PC-9 (cell line): ENCODE data around the gene TDO2. TPM values are rescaled to one million over a fixed set of nuclear protein-coding genes. Genes with fewer than 3 reads are reported as not detected.

Experiments used
- BruUV-seq: library from RNA; stranded (reverse); fragments of 400-500 nt; replicated peaks from 2 replicates; lab custom pipeline; 2021; lab: Mats Ljungman, UMichigan
- CTCF ChIA-PET: fragments of 300-600 bp; sonication (Branson Sonifier 250); formaldehyde crosslinking; loops from one replicate; lab custom pipeline; 2022; ENCODE audit warnings: antibody characterized with exemption; lab: Charles Lee
- POLR2A ChIA-PET: fragments of 300-600 bp; sonication (Branson Sonifier 250); formaldehyde crosslinking; loops from one replicate; lab custom pipeline; 2022; ENCODE audit warnings: antibody characterized with exemption; ENCODE audit not compliant: unreplicated experiment; lab: Charles Lee
- DNase-seq, 2 experiments: peaks; one replicate each; pipeline versions ENCODE4 v3.0.0 to v3.0.0-alpha.2; 2015 to 2022; ENCODE audit warnings: mixed read lengths in 1 of 2
- H2AFZ ChIP-seq: fragments of 200-600 bp; sonication (generic); 2 replicates; pipeline ENCODE4 v1.8.1; 2017; ENCODE audit warnings: antibody characterized with exemption
- H3F3A ChIP-seq: fragments of 200-600 bp; sonication (generic); 2 replicates; pipeline ENCODE4 v1.8.1; 2017; ENCODE audit warnings: antibody characterized with exemption, mild to moderate bottlenecking, low read depth; ENCODE audit not compliant: insufficient read depth
- H3K27ac ChIP-seq: fragments of 200-600 bp; sonication (generic); 2 replicates; pipeline ENCODE4 v1.6.1; 2016; ENCODE audit warnings: mixed run types
- H3K27me3 ChIP-seq: fragments of 200-600 bp; sonication (generic); 2 replicates; pipeline ENCODE4 v1.6.1; 2016; ENCODE audit warnings: low read depth, mixed run types; ENCODE audit not compliant: insufficient read depth
- H3K36me3 ChIP-seq: fragments of 200-600 bp; sonication (generic); 2 replicates; pipeline ENCODE4 v1.6.1; 2016; ENCODE audit warnings: low read depth, mixed run types
- H3K4me1 ChIP-seq: fragments of 200-600 bp; sonication (generic); replicated peaks from 2 replicates; pipeline ENCODE4 v1.6.1; 2016; ENCODE audit warnings: mixed run types; ENCODE audit not compliant: insufficient read depth
- H3K4me2 ChIP-seq: fragments of 200-600 bp; sonication (generic); 2 replicates; pipeline ENCODE4 v1.6.1; 2017; ENCODE audit warnings: mixed run types
- H3K4me3 ChIP-seq: fragments of 200-600 bp; sonication (generic); 2 replicates; pipeline ENCODE4 v1.6.1; 2016; ENCODE audit warnings: mixed run types
- H3K79me2 ChIP-seq: fragments of 200-600 bp; sonication (generic); 2 replicates; pipeline ENCODE4 v1.6.1; 2017; ENCODE audit warnings: low read depth, mixed run types
- H3K9me2 ChIP-seq: fragments of 200-600 bp; sonication (generic); 2 replicates; pipeline ENCODE4 v1.8.1; 2017; ENCODE audit warnings: mild to moderate bottlenecking; ENCODE audit not compliant: insufficient read depth
- H3K9me3 ChIP-seq: fragments of 200-600 bp; sonication (generic); 2 replicates; pipeline ENCODE4 v1.8.1; 2016; ENCODE audit warnings: low read depth; ENCODE audit not compliant: insufficient read depth
- H4K20me1 ChIP-seq: fragments of 200-600 bp; sonication (generic); 2 replicates; pipeline ENCODE4 v1.8.1; 2017; ENCODE audit not compliant: insufficient read depth
- EZH2 ChIP-seq: fragments of 200-600 bp; sonication (generic); IDR thresholded peaks from 2 replicates; pipeline ENCODE4 v1.8.0; 2017; ENCODE audit warnings: antibody characterized with exemption, low read depth
- intact Hi-C: fragments of 100-400 bp; cut with micrococcal nuclease; formaldehyde crosslinking; loops from one replicate; pipeline ENCODE4 v1.10.0; 2022; ENCODE audit not compliant: unreplicated experiment
- total RNA-seq: library from RNA; stranded (reverse); gene quantifications from 2 replicates; pipeline ENCODE4 v1.2.3, GENCODE V29; 2021
- TF ChIP-seq, protein P1 (sequence below): fragments of 200-600 bp; sonication (generic); conservative IDR thresholded peaks from 2 replicates; pipeline ENCODE4 v1.6.1; 2017; ENCODE audit warnings: mixed run types, antibody characterized with exemption, mild to moderate bottlenecking, moderate library complexity

Gene TDO2
- total RNA-seq, 1 experiment from 2014 or later, result 1.3 TPM

DNA sequence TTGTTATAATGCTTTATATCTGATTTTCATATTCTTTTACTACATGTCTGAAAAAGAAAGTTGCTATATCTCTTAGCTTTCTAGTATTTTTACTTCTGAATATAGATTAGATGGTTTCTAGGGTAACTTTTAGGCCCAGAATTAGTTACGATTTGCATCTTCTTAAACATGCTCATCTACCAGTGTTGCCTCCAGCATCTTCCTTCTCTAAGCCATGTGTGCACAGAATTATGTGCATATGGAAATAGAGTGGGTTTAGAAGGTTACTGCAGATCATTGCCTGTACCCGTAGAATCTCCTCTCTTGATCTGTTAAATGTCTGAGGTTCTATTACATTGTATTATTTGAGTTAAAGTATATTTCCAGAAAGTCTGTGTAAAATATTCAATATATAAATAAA is 2.5 kb upstream of the TDO2 start:
- ChIA-PET POLR2A (no interaction called here), CTCF (no interaction called here)
- no peaks in the 10 kb centered on the region for H3K27me3 ChIP-seq
- H3K9me2 ChIP-seq, result no peaks in the 10 kb centered on the region
- no peak overlapping the region for H3K4me2 ChIP-seq
- no peaks in the 10 kb centered on the region for H4K20me1 ChIP-seq
- BruUV-seq, result no TSS peak
- no peak overlapping the region for H2AFZ ChIP-seq
- no peak for TF ChIP-seq EZH2
- TF ChIP-seq, protein P1, sequence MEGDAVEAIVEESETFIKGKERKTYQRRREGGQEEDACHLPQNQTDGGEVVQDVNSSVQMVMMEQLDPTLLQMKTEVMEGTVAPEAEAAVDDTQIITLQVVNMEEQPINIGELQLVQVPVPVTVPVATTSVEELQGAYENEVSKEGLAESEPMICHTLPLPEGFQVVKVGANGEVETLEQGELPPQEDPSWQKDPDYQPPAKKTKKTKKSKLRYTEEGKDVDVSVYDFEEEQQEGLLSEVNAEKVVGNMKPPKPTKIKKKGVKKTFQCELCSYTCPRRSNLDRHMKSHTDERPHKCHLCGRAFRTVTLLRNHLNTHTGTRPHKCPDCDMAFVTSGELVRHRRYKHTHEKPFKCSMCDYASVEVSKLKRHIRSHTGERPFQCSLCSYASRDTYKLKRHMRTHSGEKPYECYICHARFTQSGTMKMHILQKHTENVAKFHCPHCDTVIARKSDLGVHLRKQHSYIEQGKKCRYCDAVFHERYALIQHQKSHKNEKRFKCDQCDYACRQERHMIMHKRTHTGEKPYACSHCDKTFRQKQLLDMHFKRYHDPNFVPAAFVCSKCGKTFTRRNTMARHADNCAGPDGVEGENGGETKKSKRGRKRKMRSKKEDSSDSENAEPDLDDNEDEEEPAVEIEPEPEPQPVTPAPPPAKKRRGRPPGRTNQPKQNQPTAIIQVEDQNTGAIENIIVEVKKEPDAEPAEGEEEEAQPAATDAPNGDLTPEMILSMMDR, result no peak
- intact Hi-C loops, result no loop called here
- no peak overlapping the region for H3K4me3 ChIP-seq
- H3K79me2 ChIP-seq, result no peaks in the 10 kb centered on the region
- no peaks in the 10 kb centered on the region for H3K9me3 ChIP-seq
- no peak overlapping the region for H3K27ac ChIP-seq
- no peak for DNase-seq
- H3F3A ChIP-seq, result no peaks in the 10 kb centered on the region
- H3K36me3 ChIP-seq, result no peaks in the 10 kb centered on the region
- H3K4me1 ChIP-seq, result no peaks in the 10 kb centered on the region

DNA sequence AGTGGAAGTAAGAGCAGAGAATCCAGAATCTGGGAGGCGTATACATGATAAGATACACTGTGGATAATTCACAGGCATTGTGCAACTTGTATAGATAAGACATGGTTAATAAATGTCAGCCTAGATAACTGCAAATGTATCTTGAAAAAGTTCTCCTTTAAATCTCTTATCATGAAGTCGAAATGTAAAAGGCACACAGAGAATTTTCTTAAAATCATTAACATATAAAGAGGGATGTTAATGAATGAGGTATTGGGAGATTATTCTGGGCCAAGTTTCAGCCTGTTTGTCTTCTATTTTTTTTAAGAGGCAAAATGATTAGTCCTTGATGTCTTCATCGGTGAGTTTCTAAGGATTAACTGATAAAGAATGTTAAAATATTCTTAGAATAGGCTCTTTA is 835 bp downstream of the TDO2 start:
- POLR2A ChIA-PET, result no interaction called here
- H3K4me3 ChIP-seq, result no peak overlapping the region
- intact Hi-C loops, result no loop called here
- H3K79me2 ChIP-seq, result no peaks in the 10 kb centered on the region
- no peak for TF ChIP-seq EZH2
- TF ChIP-seq, protein P1, result no peak
- no peak overlapping the region for H3K4me2 ChIP-seq
- CTCF ChIA-PET, result no interaction called here
- H3K27ac ChIP-seq, result no peak overlapping the region
- no peaks in the 10 kb centered on the region for H3K9me3 ChIP-seq
- H3K27me3 ChIP-seq, result no peaks in the 10 kb centered on the region
- DNase-seq, result no peak
- no peaks in the 10 kb centered on the region for H4K20me1 ChIP-seq
- no peaks in the 10 kb centered on the region for H3K9me2 ChIP-seq
- no peaks in the 10 kb centered on the region for H3F3A ChIP-seq
- H2AFZ ChIP-seq, result no peak overlapping the region
- no peaks in the 10 kb centered on the region for H3K36me3 ChIP-seq
- no TSS peak for BruUV-seq
- H3K4me1 ChIP-seq, result no peaks in the 10 kb centered on the region

DNA sequence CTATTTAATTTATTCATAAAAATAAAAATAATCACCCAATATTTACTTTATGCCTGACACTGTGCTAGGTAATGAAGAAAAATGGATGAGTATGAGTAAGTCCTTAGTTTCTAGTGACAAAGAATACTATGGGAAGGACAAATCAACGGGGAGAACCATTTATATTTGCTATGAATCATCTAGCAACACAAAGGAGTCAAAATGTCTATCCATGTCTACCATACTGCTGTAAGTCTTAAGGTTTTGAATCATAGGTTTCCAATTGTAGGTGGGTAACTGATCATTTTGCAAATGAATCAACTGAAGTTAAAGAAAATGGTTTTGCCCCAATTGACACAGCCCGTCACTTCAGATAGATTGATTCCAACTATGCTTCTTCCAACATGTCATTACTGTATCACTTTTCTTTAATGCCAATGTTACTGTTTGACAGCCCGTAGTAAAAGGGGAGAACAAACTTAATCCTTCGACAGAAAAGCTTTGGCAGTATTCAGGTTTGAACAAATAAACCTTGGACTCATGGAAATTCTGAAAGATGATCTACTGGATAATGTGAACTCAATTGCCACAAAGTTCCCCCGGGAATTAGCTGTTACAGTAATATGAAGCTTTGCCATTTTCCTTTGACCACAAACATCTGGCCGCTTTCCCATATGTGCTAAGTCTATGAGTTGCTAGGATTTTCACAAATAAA is 3.2 kb downstream of the TDO2 start:
- no peak overlapping the region for H3K4me3 ChIP-seq
- ChIA-PET CTCF (no interaction called here), POLR2A (no interaction called here)
- no peaks in the 10 kb centered on the region for H4K20me1 ChIP-seq
- H3F3A ChIP-seq, result no peaks in the 10 kb centered on the region
- TF ChIP-seq, protein P1, result no peak
- no peak for TF ChIP-seq EZH2
- H3K4me2 ChIP-seq, result no peak overlapping the region
- H3K9me2 ChIP-seq, result no peaks in the 10 kb centered on the region
- no peaks in the 10 kb centered on the region for H3K36me3 ChIP-seq
- H3K27ac ChIP-seq, result no peak overlapping the region
- peak in 1 of 2 experiments; percentile 17 for DNase-seq
- BruUV-seq, result no TSS peak
- no peaks in the 10 kb centered on the region for H3K27me3 ChIP-seq
- intact Hi-C loops, result no loop called here
- no peaks in the 10 kb centered on the region for H3K9me3 ChIP-seq
- no peaks in the 10 kb centered on the region for H3K4me1 ChIP-seq
- no peak overlapping the region for H2AFZ ChIP-seq
- no peaks in the 10 kb centered on the region for H3K79me2 ChIP-seq
